Measurements from ENCODE around the gene KCNJ8.

KCNJ8 gene

GRCh38 chr12:21766403-21766802 lies 8.1 kb downstream of the KCNJ8 start:
- no peak overlapping the region for H3K27ac ChIP-seq (ENCODE audit: insufficient read depth, low read depth, low read length, poor library complexity, severe bottlenecking)
- WGBS, 2 experiments, result 97 to 100% methylated on average over 2 of the region's 2 CpGs
- no peaks in the 10 kb centered on the region for H3K9me3 ChIP-seq (ENCODE audit: control insufficient read depth, low read length)
- no peak overlapping the region for H3K4me3 ChIP-seq (ENCODE audit: insufficient read depth, low read depth, low read length)
- H3K4me1 ChIP-seq (ENCODE audit: control insufficient read depth, insufficient read depth, low read length), result no peaks in the 10 kb centered on the region
- no peaks in the 10 kb centered on the region for H3K27me3 ChIP-seq (ENCODE audit: control insufficient read depth, insufficient read depth, low read length, poor library complexity, severe bottlenecking)
- H3K36me3 ChIP-seq (ENCODE audit: control insufficient read depth, insufficient read depth, low read length), result no peaks in the 10 kb centered on the region

GRCh38 chr12:21764950-21765349 lies 9.6 kb downstream of the KCNJ8 start:
- Histone ChIP-seq H3K36me3 (ENCODE audit: control insufficient read depth, insufficient read depth, low read length) (no peaks in the 10 kb centered on the region), H3K27ac (ENCODE audit: insufficient read depth, low read depth, low read length, poor library complexity, severe bottlenecking) (no peak overlapping the region), H3K9me3 (ENCODE audit: control insufficient read depth, low read length) (no peaks in the 10 kb centered on the region), H3K4me3 (ENCODE audit: insufficient read depth, low read depth, low read length) (no peak overlapping the region), H3K4me1 (ENCODE audit: control insufficient read depth, insufficient read depth, low read length) (no peaks in the 10 kb centered on the region), H3K27me3 (ENCODE audit: control insufficient read depth, insufficient read depth, low read length, poor library complexity, severe bottlenecking) (no peaks in the 10 kb centered on the region)
- 94 to 95% methylated on average over 4 of the region's 4 CpGs for WGBS, 2 experiments

GRCh38 chr12:21764065-21764464 lies 10.4 kb downstream of the KCNJ8 start:
- Histone ChIP-seq H3K4me3 (ENCODE audit: insufficient read depth, low read depth, low read length) (no peak overlapping the region), H3K27me3 (ENCODE audit: control insufficient read depth, insufficient read depth, low read length, poor library complexity, severe bottlenecking) (no peaks in the 10 kb centered on the region), H3K27ac (ENCODE audit: insufficient read depth, low read depth, low read length, poor library complexity, severe bottlenecking) (no peak overlapping the region), H3K9me3 (ENCODE audit: control insufficient read depth, low read length) (no peaks in the 10 kb centered on the region), H3K4me1 (ENCODE audit: control insufficient read depth, insufficient read depth, low read length) (no peaks in the 10 kb centered on the region), H3K36me3 (ENCODE audit: control insufficient read depth, insufficient read depth, low read length) (no peaks in the 10 kb centered on the region)
- WGBS, 2 experiments, result 78 to 89% methylated on average over 2 of the region's 2 CpGs

- no peak overlapping the region for H3K27ac ChIP-seq (ENCODE audit: insufficient read depth, low read depth, low read length, poor library complexity, severe bottlenecking)
- H3K4me1 ChIP-seq (ENCODE audit: control insufficient read depth, insufficient read depth, low read length), result no peaks in the 10 kb centered on the region
- WGBS, 2 experiments, result 94 to 95% methylated on average over 2 of the region's 2 CpGs
- H3K36me3 ChIP-seq (ENCODE audit: control insufficient read depth, insufficient read depth, low read length), result no peaks in the 10 kb centered on the region
- H3K4me3 ChIP-seq (ENCODE audit: insufficient read depth, low read depth, low read length), result no peak overlapping the region
- no peaks in the 10 kb centered on the region for H3K9me3 ChIP-seq (ENCODE audit: control insufficient read depth, low read length)
- H3K27me3 ChIP-seq (ENCODE audit: control insufficient read depth, insufficient read depth, low read length, poor library complexity, severe bottlenecking), result no peaks in the 10 kb centered on the region
Measured at GRCh38 chr12:21763531-21763930, 11.0 kb downstream of the KCNJ8 start.

- H3K4me3 ChIP-seq (ENCODE audit: insufficient read depth, low read depth, low read length), result no peak overlapping the region
- WGBS, 2 experiments, result 95 to 96% methylated on average over 5 of the region's 5 CpGs
Measured at GRCh38 chr12:21759737-21760136, 14.8 kb downstream of the KCNJ8 start.

GRCh38 chr12:21757735-21758134 lies 16.8 kb downstream of the KCNJ8 start:
- no peaks in the 10 kb centered on the region for H3K9me3 ChIP-seq (ENCODE audit: control insufficient read depth, low read length)
- H3K27me3 ChIP-seq (ENCODE audit: control insufficient read depth, insufficient read depth, low read length, poor library complexity, severe bottlenecking), result no peaks in the 10 kb centered on the region
- H3K4me3 ChIP-seq (ENCODE audit: insufficient read depth, low read depth, low read length), result no peak overlapping the region
- H3K4me1 ChIP-seq (ENCODE audit: control insufficient read depth, insufficient read depth, low read length), result no peaks in the 10 kb centered on the region
- H3K27ac ChIP-seq (ENCODE audit: insufficient read depth, low read depth, low read length, poor library complexity, severe bottlenecking), result no peak overlapping the region
- no peaks in the 10 kb centered on the region for H3K36me3 ChIP-seq (ENCODE audit: control insufficient read depth, insufficient read depth, low read length)
- whole genome bisulfite sequencing, 2 experiments, result 86 to 93% methylated on average over 2 of the region's 2 CpGs

More at GRCh38 chr12:21759737-21760136, 14.8 kb downstream of the KCNJ8 start:
- no peaks in the 10 kb centered on the region for H3K27me3 ChIP-seq (ENCODE audit: control insufficient read depth, insufficient read depth, low read length, poor library complexity, severe bottlenecking)
- H3K9me3 ChIP-seq (ENCODE audit: control insufficient read depth, low read length), result no peaks in the 10 kb centered on the region
- no peaks in the 10 kb centered on the region for H3K36me3 ChIP-seq (ENCODE audit: control insufficient read depth, insufficient read depth, low read length)
- no peak overlapping the region for H3K27ac ChIP-seq (ENCODE audit: insufficient read depth, low read depth, low read length, poor library complexity, severe bottlenecking)
- no peaks in the 10 kb centered on the region for H3K4me1 ChIP-seq (ENCODE audit: control insufficient read depth, insufficient read depth, low read length)

GRCh38 chr12:21756699-21757098 lies 17.8 kb downstream of the KCNJ8 start:
- Histone ChIP-seq H3K4me1 (ENCODE audit: control insufficient read depth, insufficient read depth, low read length) (no peaks in the 10 kb centered on the region), H3K27me3 (ENCODE audit: control insufficient read depth, insufficient read depth, low read length, poor library complexity, severe bottlenecking) (no peaks in the 10 kb centered on the region), H3K9me3 (ENCODE audit: control insufficient read depth, low read length) (no peaks in the 10 kb centered on the region), H3K4me3 (ENCODE audit: insufficient read depth, low read depth, low read length) (no peak overlapping the region), H3K36me3 (ENCODE audit: control insufficient read depth, insufficient read depth, low read length) (no peaks in the 10 kb centered on the region), H3K27ac (ENCODE audit: insufficient read depth, low read depth, low read length, poor library complexity, severe bottlenecking) (no peak overlapping the region)
- WGBS, 2 experiments, result 94 to 96% methylated on average over 4 of the region's 4 CpGs

- no peaks in the 10 kb centered on the region for H3K9me3 ChIP-seq (ENCODE audit: control insufficient read depth, low read length)
- H3K4me1 ChIP-seq (ENCODE audit: control insufficient read depth, insufficient read depth, low read length), result no peaks in the 10 kb centered on the region
- no peak overlapping the region for H3K27ac ChIP-seq (ENCODE audit: insufficient read depth, low read depth, low read length, poor library complexity, severe bottlenecking)
- 76 to 85% methylated on average over 3 to 4 of the region's 4 CpGs for WGBS, 2 experiments
- H3K27me3 ChIP-seq (ENCODE audit: control insufficient read depth, insufficient read depth, low read length, poor library complexity, severe bottlenecking), result no peaks in the 10 kb centered on the region
- no peaks in the 10 kb centered on the region for H3K36me3 ChIP-seq (ENCODE audit: control insufficient read depth, insufficient read depth, low read length)
- H3K4me3 ChIP-seq (ENCODE audit: insufficient read depth, low read depth, low read length), result no peak overlapping the region
Measured at GRCh38 chr12:21751517-21751916, 23.0 kb downstream of the KCNJ8 start.

GRCh38 chr12:21745258-21745657 lies 29.2 kb downstream of the KCNJ8 start:
- WGBS, 2 experiments, result 94 to 95% methylated on average over 6 of the region's 6 CpGs
- no peaks in the 10 kb centered on the region for H3K9me3 ChIP-seq (ENCODE audit: control insufficient read depth, low read length)
- H3K27ac ChIP-seq (ENCODE audit: insufficient read depth, low read depth, low read length, poor library complexity, severe bottlenecking), result no peak overlapping the region
- no peaks in the 10 kb centered on the region for H3K4me1 ChIP-seq (ENCODE audit: control insufficient read depth, insufficient read depth, low read length)
- no peak overlapping the region for H3K4me3 ChIP-seq (ENCODE audit: insufficient read depth, low read depth, low read length)
- H3K36me3 ChIP-seq (ENCODE audit: control insufficient read depth, insufficient read depth, low read length), result no peaks in the 10 kb centered on the region
- no peaks in the 10 kb centered on the region for H3K27me3 ChIP-seq (ENCODE audit: control insufficient read depth, insufficient read depth, low read length, poor library complexity, severe bottlenecking)

- Histone ChIP-seq H3K27ac (ENCODE audit: insufficient read depth, low read depth, low read length, poor library complexity, severe bottlenecking) (no peak overlapping the region), H3K4me1 (ENCODE audit: control insufficient read depth, insufficient read depth, low read length) (no peaks in the 10 kb centered on the region), H3K36me3 (ENCODE audit: control insufficient read depth, insufficient read depth, low read length) (no peaks in the 10 kb centered on the region), H3K4me3 (ENCODE audit: insufficient read depth, low read depth, low read length) (no peak overlapping the region), H3K9me3 (ENCODE audit: control insufficient read depth, low read length) (no peaks in the 10 kb centered on the region), H3K27me3 (ENCODE audit: control insufficient read depth, insufficient read depth, low read length, poor library complexity, severe bottlenecking) (no peaks in the 10 kb centered on the region)
- WGBS, 2 experiments, result 95% methylated on average over 2 of the region's 3 CpGs; no CpG with 5 or more reads in 1 of the 2 experiments
Measured at GRCh38 chr12:21731144-21731543, 43.4 kb downstream of the KCNJ8 start.

- Histone ChIP-seq H3K27me3 (ENCODE audit: control insufficient read depth, insufficient read depth, low read length, poor library complexity, severe bottlenecking) (no peaks in the 10 kb centered on the region), H3K4me1 (ENCODE audit: control insufficient read depth, insufficient read depth, low read length) (no peaks in the 10 kb centered on the region)
Measured at GRCh38 chr12:21725731-21726130, 48.8 kb downstream of the KCNJ8 start.

More at GRCh38 chr12:21725731-21726130, 48.8 kb downstream of the KCNJ8 start:
- WGBS, 2 experiments, result 92 to 93% methylated on average over 3 to 4 of the region's 5 CpGs
- H3K9me3 ChIP-seq (ENCODE audit: control insufficient read depth, low read length), result no peaks in the 10 kb centered on the region
- H3K27ac ChIP-seq (ENCODE audit: insufficient read depth, low read depth, low read length, poor library complexity, severe bottlenecking), result no peak overlapping the region
- no peak overlapping the region for H3K4me3 ChIP-seq (ENCODE audit: insufficient read depth, low read depth, low read length)
- no peaks in the 10 kb centered on the region for H3K36me3 ChIP-seq (ENCODE audit: control insufficient read depth, insufficient read depth, low read length)
